ENCODE data around the gene DKKL1.

The DKKL1 gene

GRCh38 chr19:49380391-49380790 lies 16.7 kb downstream of the DKKL1 start:
- H3K36me3 ChIP-seq, result no peaks in the 10 kb centered on the region

GRCh38 chr19:49382639-49383038 lies 19.0 kb downstream of the DKKL1 start:
- Histone ChIP-seq H3K4me1 (no peaks in the 10 kb centered on the region), H3K36me3 (no peaks in the 10 kb centered on the region), H3K4me3 (ENCODE audit: low read depth, low read length) (no peak overlapping the region), H3K27me3 (no peaks in the 10 kb centered on the region), H3K9me3 (no peaks in the 10 kb centered on the region; the same call in 1 of the 2 replicates)
- DNase-seq, result no peak
- TF ChIP-seq CTCF (IDR thresholded peaks at IDR 0.05; ENCODE audit: low read depth, low read length), result no peak

More at GRCh38 chr19:49380391-49380790, 16.7 kb downstream of the DKKL1 start:
- Histone ChIP-seq H3K9me3 (no peaks in the 10 kb centered on the region; the same call in 1 of the 2 replicates), H3K27me3 (no peaks in the 10 kb centered on the region), H3K4me3 (ENCODE audit: low read depth, low read length) (no peak overlapping the region), H3K4me1 (no peaks in the 10 kb centered on the region)
- DNase-seq, result no peak
- no peak for TF ChIP-seq CTCF (IDR thresholded peaks at IDR 0.05; ENCODE audit: low read depth, low read length)

- DNase-seq, result no peak
- no peaks in the 10 kb centered on the region for H3K27me3 ChIP-seq
- no peak overlapping the region for H3K4me3 ChIP-seq (ENCODE audit: low read depth, low read length)
- H3K36me3 ChIP-seq, result no peaks in the 10 kb centered on the region
- no peaks in the 10 kb centered on the region for H3K4me1 ChIP-seq
- H3K9me3 ChIP-seq, result no peaks in the 10 kb centered on the region; the same call in 1 of the 2 replicates
- TF ChIP-seq CTCF (IDR thresholded peaks at IDR 0.05; ENCODE audit: low read depth, low read length), result no peak
Measured at GRCh38 chr19:49383599-49383998, 19.9 kb downstream of the DKKL1 start.

DNA sequence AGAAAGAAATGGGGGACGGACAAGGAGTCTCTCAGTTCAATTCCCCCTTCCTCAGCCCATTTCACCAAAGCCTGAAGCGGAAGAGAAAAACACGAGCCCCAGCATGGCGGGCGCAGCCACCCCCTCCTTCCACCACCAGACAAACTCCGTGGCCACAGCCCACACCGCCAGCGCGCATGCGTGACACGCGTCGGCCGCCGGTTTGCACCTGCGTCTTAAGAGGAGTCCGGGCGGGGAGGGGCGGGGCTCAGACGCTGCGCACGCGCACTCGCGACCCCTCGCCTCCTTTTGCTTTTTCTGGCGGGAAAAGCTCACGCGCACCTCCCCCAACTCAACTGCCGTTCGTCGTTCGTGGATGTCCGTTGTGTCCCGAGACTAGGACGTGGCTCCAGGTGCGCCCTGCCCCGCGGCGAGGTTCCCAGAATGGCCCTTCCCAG lies 24.3 kb downstream of the DKKL1 start, which contains the start of gene KASH5:
TSS of gene KASH5 (plus strand) at position 314 of the 437 bp plus-strand sequence. CDS start 2,635 bp downstream, outside the sequence.
- peak; percentile 55 for DNase-seq
- no peaks in the 10 kb centered on the region for H3K9me3 ChIP-seq
- H3K4me1 ChIP-seq, result no peaks in the 10 kb centered on the region
- H3K27me3 ChIP-seq, result peaks cover 19% of the 10 kb centered on the region
- no peak within 1 kb of the TSS for H3K4me3 ChIP-seq (ENCODE audit: low read depth, low read length)
- no peaks in the 10 kb centered on the region for H3K36me3 ChIP-seq
- TF ChIP-seq CTCF (IDR thresholded peaks at IDR 0.05; ENCODE audit: low read depth, low read length), result no peak

- Histone ChIP-seq H3K36me3 (no peaks in the 10 kb centered on the region), H3K9me3 (no peaks in the 10 kb centered on the region), H3K27me3 (peaks cover 19% of the 10 kb centered on the region), H3K4me3 (ENCODE audit: low read depth, low read length) (no peak overlapping the region), H3K4me1 (no peaks in the 10 kb centered on the region)
- TF ChIP-seq CTCF (IDR thresholded peaks at IDR 0.05; ENCODE audit: low read depth, low read length), result no peak
- DNase-seq, result no peak
Measured at GRCh38 chr19:49389406-49389805, 25.7 kb downstream of the DKKL1 start.

DNA sequence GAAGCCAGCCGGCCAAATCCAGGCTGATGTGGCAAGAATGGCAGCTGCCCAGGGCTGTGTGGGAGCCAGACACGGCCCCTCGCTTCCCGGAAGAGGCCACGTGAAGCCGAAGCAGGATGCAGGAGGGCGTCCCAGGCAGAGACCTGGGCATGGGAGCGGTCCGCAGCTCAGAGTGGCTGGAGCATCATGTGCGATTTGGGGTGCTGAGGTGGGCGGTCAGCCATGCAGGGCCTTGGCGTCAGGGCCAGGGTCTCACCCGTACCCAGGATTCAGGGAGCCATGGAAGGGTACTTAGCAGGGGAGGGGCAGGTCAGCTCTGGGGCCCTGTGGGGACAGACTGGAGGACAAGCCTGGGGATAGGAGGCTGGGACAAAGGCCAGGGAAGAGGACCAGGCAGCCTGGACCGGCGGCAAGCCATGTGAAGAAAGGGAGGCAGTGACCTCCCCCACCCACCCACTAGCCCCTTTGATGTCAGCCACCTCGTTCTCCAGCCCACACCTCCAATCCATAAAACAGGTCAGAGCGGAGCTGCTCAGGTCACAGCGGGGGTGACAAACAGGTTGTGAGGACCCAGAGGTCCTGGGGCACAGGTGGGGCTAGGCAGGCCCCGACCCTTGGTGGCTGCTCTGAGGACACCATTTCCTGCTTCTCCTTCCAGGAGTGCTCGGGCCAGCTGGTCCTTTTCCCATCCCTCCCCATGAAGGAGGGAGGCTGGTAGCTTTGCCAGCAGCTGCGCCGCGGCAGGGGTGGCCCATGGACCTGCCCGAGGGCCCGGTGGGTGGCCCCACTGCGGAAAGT lies 26.7 kb downstream of the DKKL1 start:
- no peak for DNase-seq
- Histone ChIP-seq H3K9me3 (no peaks in the 10 kb centered on the region), H3K27me3 (peaks cover 19% of the 10 kb centered on the region), H3K36me3 (no peaks in the 10 kb centered on the region), H3K4me3 (ENCODE audit: low read depth, low read length) (no peak overlapping the region), H3K4me1 (no peaks in the 10 kb centered on the region)
- TF ChIP-seq CTCF (IDR thresholded peaks at IDR 0.05; ENCODE audit: low read depth, low read length), result no peak

All from BE2C (cell line).